ENCODE results near the gene TTC7B. TPM values are rescaled to one million over a fixed set of nuclear protein-coding genes. Genes with fewer than 3 reads are reported as not detected.

TTC7B gene
- total and polyA plus RNA-seq, 2 donors (not counting 3 experiments of a cell fraction or from before 2014, with no cell fraction given), result 46.8 to 76.5 TPM

GRCh38 chr14:90625445-90625844 lies 190.8 kb downstream of the TTC7B start:
- H3K4me2 ChIP-seq (ENCODE audit: insufficient read depth, low read length), result no peak overlapping the region
- H3K27me3 ChIP-seq (ENCODE audit: control insufficient read depth in 2 of 2, insufficient read depth in 2 of 2, low read length in 2 of 2), result no peaks in the 10 kb centered on the region
- TF ChIP-seq, protein P1, sequence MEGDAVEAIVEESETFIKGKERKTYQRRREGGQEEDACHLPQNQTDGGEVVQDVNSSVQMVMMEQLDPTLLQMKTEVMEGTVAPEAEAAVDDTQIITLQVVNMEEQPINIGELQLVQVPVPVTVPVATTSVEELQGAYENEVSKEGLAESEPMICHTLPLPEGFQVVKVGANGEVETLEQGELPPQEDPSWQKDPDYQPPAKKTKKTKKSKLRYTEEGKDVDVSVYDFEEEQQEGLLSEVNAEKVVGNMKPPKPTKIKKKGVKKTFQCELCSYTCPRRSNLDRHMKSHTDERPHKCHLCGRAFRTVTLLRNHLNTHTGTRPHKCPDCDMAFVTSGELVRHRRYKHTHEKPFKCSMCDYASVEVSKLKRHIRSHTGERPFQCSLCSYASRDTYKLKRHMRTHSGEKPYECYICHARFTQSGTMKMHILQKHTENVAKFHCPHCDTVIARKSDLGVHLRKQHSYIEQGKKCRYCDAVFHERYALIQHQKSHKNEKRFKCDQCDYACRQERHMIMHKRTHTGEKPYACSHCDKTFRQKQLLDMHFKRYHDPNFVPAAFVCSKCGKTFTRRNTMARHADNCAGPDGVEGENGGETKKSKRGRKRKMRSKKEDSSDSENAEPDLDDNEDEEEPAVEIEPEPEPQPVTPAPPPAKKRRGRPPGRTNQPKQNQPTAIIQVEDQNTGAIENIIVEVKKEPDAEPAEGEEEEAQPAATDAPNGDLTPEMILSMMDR (IDR thresholded peaks at IDR 0.05; ENCODE audit: extremely low read depth in 1 of 2, insufficient read depth in 1 of 2, low read depth in 1 of 2, low read length in 2 of 2), result no peak
- TF ChIP-seq EZH2 (IDR thresholded peaks at IDR 0.05; ENCODE audit: borderline replicate concordance, low read depth, low read length, severe bottlenecking) (no peak), MAX (IDR thresholded peaks at IDR 0.05; ENCODE audit: insufficient read depth, insufficient read length) (no peak), GATA2 (IDR thresholded peaks at IDR 0.05; ENCODE audit: insufficient read depth, insufficient read length, low read depth, low read length) (no peak), POLR2A (IDR thresholded peaks at IDR 0.05; ENCODE audit: low read depth, low read length) (no peak), MYC (IDR thresholded peaks at IDR 0.05; ENCODE audit: low read depth, low read length) (no peak), POLR2AphosphoS5 (IDR thresholded peaks at IDR 0.05; ENCODE audit: insufficient read depth, low read depth, low read length) (no peak), JUN (IDR thresholded peaks at IDR 0.05; ENCODE audit: borderline replicate concordance, insufficient read depth, insufficient read length, low read depth) (no peak)
- no peaks in the 10 kb centered on the region for H3K79me2 ChIP-seq (ENCODE audit: control insufficient read depth, insufficient read depth, low read length)
- dilution Hi-C loops (cut with MboI; ENCODE audit: extremely low pct_ligation_motif_present, low sequenced_read_pairs) (no loop called here), intact Hi-C loops (cut with micrococcal nuclease) (no loop called here)
- no peaks in the 10 kb centered on the region for H3K36me3 ChIP-seq (ENCODE audit: control insufficient read depth in 2 of 2, extremely low read depth in 1 of 2, insufficient read depth in 2 of 2, low read length in 2 of 2)
- H2AFZ ChIP-seq (ENCODE audit: low read depth, low read length), result no peak overlapping the region
- H3K4me1 ChIP-seq (ENCODE audit: control insufficient read depth, extremely low read depth, insufficient read depth, low read length), result peaks cover 19% of the 10 kb centered on the region
- ChIA-PET CTCF (no interaction called here), POLR2A (no interaction called here)
- FAIRE-seq (peak; percentile 12), DNase-seq (ENCODE audit: low read depth, low spot score) (no peak)
- no TSS peak for BruUV-seq (replicated peaks)
- no peak overlapping the region for H3K9ac ChIP-seq (replicated peaks; ENCODE audit: extremely low read depth, insufficient read depth, low read length)
- no peaks in the 10 kb centered on the region for H3K9me1 ChIP-seq (replicated peaks; ENCODE audit: control insufficient read depth, extremely low read depth, insufficient read depth, low read length)
- no peak overlapping the region for H3K4me3 ChIP-seq (replicated peaks in 1 of 3; ENCODE audit: insufficient read depth in 1 of 3, low read depth in 1 of 3, low read length in 3 of 3)
- H3K9me3 ChIP-seq (replicated peaks; ENCODE audit: control insufficient read depth, insufficient read depth, low read length), result no peaks in the 10 kb centered on the region
- H3K27ac ChIP-seq (ENCODE audit: insufficient read depth, low read depth, low read length), result no peak overlapping the region
- no peaks in the 10 kb centered on the region for H4K20me1 ChIP-seq (replicated peaks; ENCODE audit: control insufficient read depth, extremely low read depth, insufficient read depth, low read length)

Measured in endothelial cell of umbilical vein (primary cell).